K562 (cell line): ENCODE data around the gene AKAP12. TPM values are rescaled to one million over a fixed set of nuclear protein-coding genes. Genes with fewer than 3 reads are reported as not detected.

Source experiments
- ATAC-seq: fragments of 200-7000 bp; cut with Tn5 transposase; 3 replicates; pipeline ENCODE4 v1.9.1; 2020; ENCODE audit warnings: moderate library complexity
- BruUV-seq: library from RNA; stranded (reverse); fragments of 400-500 nt; replicated peaks from 2 replicates; lab custom pipeline; 2021; lab: Mats Ljungman, UMichigan
- CTCF ChIA-PET: fragments of 300-600 bp; formaldehyde crosslinking; extraction: SDS; loops from one replicate; lab custom pipeline; 2021; ENCODE audit warnings: low intra/inter-chr PET ratio; lab: Yijun Ruan, JAX
- POLR2A ChIA-PET: fragments of 300-600, 350-650 bp; sonication (Branson Sonifier 250); formaldehyde crosslinking; extraction: SDS; loops from one replicate; lab custom pipeline; 2021; ENCODE audit warnings: antibody characterized with exemption, inconsistent platforms; lab: Yijun Ruan, JAX
- DNase-seq, 4 experiments: peaks; one replicate each; pipeline versions ENCODE4 v3.0.0 to v3.0.0-alpha.2; 2011 to 2018; ENCODE audit warnings: low spot score in 3 of 4, mixed read lengths in 3 of 4; ENCODE audit errors: extremely low read depth in 1 of 4
- FAIRE-seq: peaks from 2 replicates; lab custom pipeline; 2011; peaks lifted over from hg19 to GRCh38; lab: Jason Lieb, UNC
- H2AFZ ChIP-seq: 2 replicates; pipeline ENCODE4 v1.6.0; 2011; ENCODE audit warnings: low read depth, low read length, control low read depth, inconsistent platforms
- H3K27ac ChIP-seq: fragments of 200-600 bp; 3 replicates; pipeline ENCODE4 v1.8.0; 2011; ENCODE audit warnings: low read depth, mild to moderate bottlenecking, control low read depth, inconsistent platforms, low read length, moderate library complexity, mixed read lengths; ENCODE audit errors: extremely low read depth
- H3K27me3 ChIP-seq, 2 experiments: fragments of 300-600 bp in 1 of 2; 2 replicates in 1 of 2; 3 replicates in 1 of 2; pipeline versions ENCODE4 v1.6.0 to v1.8.0; 2011; ENCODE audit warnings: inconsistent platforms in 2 of 2, low read length in 2 of 2, mild to moderate bottlenecking in 1 of 2, mixed read lengths in 1 of 2, moderate library complexity in 1 of 2; ENCODE audit not compliant: control insufficient read depth in 2 of 2, insufficient read depth in 2 of 2
- H3K36me3 ChIP-seq: fragments of 300-600 bp; 3 replicates; pipeline ENCODE4 v1.8.0; 2011; ENCODE audit warnings: mild to moderate bottlenecking, low read length, inconsistent platforms; ENCODE audit not compliant: control insufficient read depth, insufficient read depth
- H3K4me1 ChIP-seq, 2 experiments: fragments of 200-600 bp in 1 of 2; replicated peaks in 1 of 2; 2 replicates in 1 of 2; 3 replicates in 1 of 2; pipeline versions ENCODE4 v1.5.1 to v1.8.0; 2011; ENCODE audit warnings: inconsistent platforms in 2 of 2, low read length in 2 of 2, mild to moderate bottlenecking in 1 of 2, mixed read lengths in 1 of 2, moderate library complexity in 1 of 2; ENCODE audit not compliant: control insufficient read depth in 2 of 2, insufficient read depth in 2 of 2
- H3K4me2 ChIP-seq: 2 replicates; pipeline ENCODE4 v1.6.1; 2011; ENCODE audit warnings: low read length, control low read depth, inconsistent platforms, mixed read lengths; ENCODE audit not compliant: insufficient read depth
- H3K4me3 ChIP-seq: fragments of 200-600 bp; sonication (generic), shearing (Covaris generic); 2 replicates; pipeline ENCODE4 v1.5.1; 2016; ENCODE audit warnings: control low read depth, inconsistent platforms
- H3K79me2 ChIP-seq: fragments of 200-600 bp; 3 replicates; pipeline ENCODE4 v1.8.0; 2011; ENCODE audit warnings: low read length, inconsistent platforms; ENCODE audit not compliant: control insufficient read depth, insufficient read depth
- H3K9ac ChIP-seq, 2 experiments: 2 replicates each; pipeline versions ENCODE4 v1.6.0 to v1.6.1; 2011; ENCODE audit warnings: low read depth in 2 of 2, low read length in 2 of 2, control low read depth in 1 of 2, inconsistent platforms in 1 of 2, mild to moderate bottlenecking in 1 of 2, mixed read lengths in 1 of 2; ENCODE audit not compliant: insufficient read depth in 1 of 2
- H3K9me1 ChIP-seq: one replicate; pipeline ENCODE4 v1.6.0; 2011; ENCODE audit warnings: inconsistent platforms, mild to moderate bottlenecking, low read length, moderate library complexity; ENCODE audit not compliant: control insufficient read depth, insufficient read depth
- H3K9me3 ChIP-seq: replicated peaks from 2 replicates; pipeline ENCODE4 v1.5.1; 2011; ENCODE audit warnings: low read depth, low read length, inconsistent platforms; ENCODE audit not compliant: control insufficient read depth, insufficient read depth
- H4K20me1 ChIP-seq: replicated peaks from 2 replicates; pipeline ENCODE4 v1.6.1; 2011; ENCODE audit warnings: low read length, inconsistent platforms, mixed read lengths; ENCODE audit not compliant: control insufficient read depth, insufficient read depth
- ARID3B ChIP-seq: fragments of 250-450 bp; sonication (Bioruptor Pico); IDR thresholded peaks from 2 replicates; pipeline ENCODE4 v1.4.0; 2020; ENCODE audit warnings: borderline replicate concordance
- BMI1 ChIP-seq: fragments of 150-350 bp; IDR thresholded peaks from 2 replicates; pipeline ENCODE4 v1.6.1; 2014; ENCODE audit warnings: low read length
- CBX8 ChIP-seq: fragments of 200-600 bp; sonication (generic); IDR thresholded peaks from 2 replicates; pipeline ENCODE4 v1.6.1; 2012; ENCODE audit warnings: borderline replicate concordance, mixed run types, low read depth, mild to moderate bottlenecking, moderate library complexity, mixed read lengths, low read length, control low read depth, inconsistent platforms; ENCODE audit not compliant: poor library complexity, severe bottlenecking; ENCODE audit errors: extremely low read depth
- ELF2 ChIP-seq: fragments of 250-450 bp; sonication (Bioruptor Pico); IDR thresholded peaks from 2 replicates; pipeline ENCODE4 v1.5.0; 2021; ENCODE audit warnings: mild to moderate bottlenecking
- KDM5B ChIP-seq: fragments of 200-600 bp; sonication (generic); IDR thresholded peaks from 2 replicates; pipeline ENCODE4 v1.6.1; 2012; ENCODE audit warnings: low read depth, mild to moderate bottlenecking, moderate library complexity, low read length, control low read depth, inconsistent platforms; ENCODE audit not compliant: insufficient replicate concordance
- NR2F6 ChIP-seq: fragments of 450-650 bp; formaldehyde crosslinking; IDR thresholded peaks from 2 replicates; pipeline ENCODE4 v1.4.0; 2020; ENCODE audit warnings: mild to moderate bottlenecking
- PBX2 ChIP-seq, 2 experiments: IDR thresholded peaks in 1 of 2; conservative IDR thresholded peaks in 1 of 2; 2 replicates each; pipeline ENCODE4 v1.6.1; 2016; ENCODE audit warnings: low read depth in 2 of 2, mild to moderate bottlenecking in 1 of 2, missing compliant biosample characterization in 1 of 2, missing genetic modification characterization in 1 of 2, moderate library complexity in 1 of 2
- U2AF2 ChIP-seq: fragments of 200-400 bp; formaldehyde crosslinking; optimal IDR thresholded peaks from 2 replicates; pipeline ENCODE3; 2017; ENCODE audit warnings: low read depth, mild to moderate bottlenecking, low read length
- ZFP36 ChIP-seq: fragments of 150-350 bp; IDR thresholded peaks from 2 replicates; pipeline ENCODE4 v1.6.1; 2018; ENCODE audit warnings: low read length, low read depth; ENCODE audit not compliant: partially characterized antibody
- ZNF121 ChIP-seq: sonication (generic); formaldehyde crosslinking; conservative IDR thresholded peaks from 2 replicates; pipeline ENCODE4 v1.8.0; 2022; ENCODE audit warnings: missing genetic modification reagents
- ZNF197 ChIP-seq: fragments of 200-800 bp; sonication (Bioruptor generic); IDR thresholded peaks from 2 replicates; pipeline ENCODE4 v1.6.1; 2016; ENCODE audit warnings: low read depth, missing genetic modification characterization, missing compliant biosample characterization
- ZNF384 ChIP-seq: IDR thresholded peaks from 2 replicates; pipeline ENCODE4 v1.6.1; 2012; ENCODE audit warnings: low read depth, low read length, improper control_type of control experiment
- ZNF518B ChIP-seq: fragments of 250-450 bp; sonication (Bioruptor Pico); IDR thresholded peaks from 2 replicates; pipeline ENCODE4 v1.5.0; 2021; ENCODE audit warnings: mild to moderate bottlenecking, moderate library complexity
- ZNF584 ChIP-seq: fragments of 200-800 bp; sonication (Bioruptor generic); IDR thresholded peaks from 2 replicates; pipeline ENCODE4 v1.6.1; 2016; ENCODE audit warnings: low read depth, mild to moderate bottlenecking, missing genetic modification characterization, missing compliant biosample characterization
- WGBS: fragments of 100-300 bp; shearing (Covaris generic); methylation state at CpG from one replicate; pipeline ENCODE4 v1.1.6; 2016; ENCODE audit warnings: low coverage, mixed read lengths; ENCODE audit not compliant: insufficient coverage; ENCODE audit errors: missing lambda C conversion rate; 5-methylcytosine and 5-hydroxymethylcytosine counted together
- in situ Hi-C: fragments of 300-500 bp; cut with MboI; formaldehyde crosslinking; loops from 4 replicates; pipeline ENCODE4 v1.15.0; 2018; ENCODE audit warnings: inconsistent platforms, mixed read lengths
- intact Hi-C: fragments of 100-400 bp; cut with micrococcal nuclease; formaldehyde crosslinking; loops from 2 replicates; pipeline ENCODE4 v1.14.2; 2022
- polyA plus RNA-seq, 8 experiments: library from polyadenylated mRNA; depleted of rRNA in 4 of 8; stranded (reverse) in 5 of 8; unstranded in 3 of 8; fragments of >200 nt; fragmentation: Nextera tagmentation in 2 of 8; fragmentation: Illumina TruSeq in 1 of 8; extraction: Ambion mirVana in 2 of 8; extraction: Trizol in 1 of 8; gene quantifications; 2 replicates each; pipeline versions ENCODE4 v1.2.1 to v1.2.3, GENCODE V29; 2011 to 2014; ENCODE audit warnings: inconsistent platforms in 1 of 8, missing spikeins in 1 of 8
- total RNA-seq, 7 experiments: library from RNA; depleted of rRNA in 6 of 7; stranded (reverse); fragments of >200 nt in 6 of 7; fragmentation: Illumina TruSeq in 2 of 7; extraction: Trizol in 2 of 7; gene quantifications; 2 replicates each; pipeline versions ENCODE4 v1.2.1 to v1.2.3, GENCODE V29; 2011 to 2021; ENCODE audit warnings: low replicate concordance in 1 of 7

The AKAP12 gene
- total and polyA plus RNA-seq, 9 of the 15 experiments (the other 6 are each of a cell fraction or from before 2014, with no cell fraction given), result 0.08 to 2.0 (median 0.62) TPM

- 0 out of 2 replicates have a peak, but pooled peaks cover 4% of the 10 kb centered on the region for H4K20me1 ChIP-seq
- H3K9me1 ChIP-seq, result no peaks in the 10 kb centered on the region
- H3K27me3 ChIP-seq, result peaks cover 46 to 52% of the 10 kb centered on the region in 2 experiments
- in situ Hi-C loops, result no loop called here
- POLR2A ChIA-PET, result no interaction called here
- ATAC-seq (peak; percentile 14; the same call in 1 of the 3 replicates), DNase-seq (no peak), FAIRE-seq (no peak)
- intact Hi-C loops, result no loop called here
- WGBS, result 19% methylated on average over 10 of the region's 10 CpGs
- H3K4me1 ChIP-seq, result peaks cover 0 to 4% of the 10 kb centered on the region in 2 experiments; a peak in 3 of 5 replicates
- no TSS peak for BruUV-seq
- H3K9ac ChIP-seq, result no peak overlapping the region
- CTCF ChIA-PET, result no interaction called here
- H3K4me3 ChIP-seq, result no peak overlapping the region
- no peak overlapping the region for H3K4me2 ChIP-seq
- H3K27ac ChIP-seq, result no peak overlapping the region
- H2AFZ ChIP-seq, result no peak overlapping the region
- H3K36me3 ChIP-seq, result no peaks in the 10 kb centered on the region
- H3K79me2 ChIP-seq, result no peaks in the 10 kb centered on the region
- no peaks in the 10 kb centered on the region for H3K9me3 ChIP-seq
- no peak for TF ChIP-seq ZNF121 (CRISPR knock-in tag)
- peak; percentile 91 for TF ChIP-seq CBX8
- peak; percentile 64 for TF ChIP-seq ZNF384
- TF ChIP-seq KDM5B, result no peak
- no peak for TF ChIP-seq NR2F6 (CRISPR knock-in tag)
- no peak for TF ChIP-seq U2AF2
- TF ChIP-seq ZNF197 (CRISPR knock-in tag), result no peak
- peak; percentile 30 for TF ChIP-seq ZFP36
- no peak for TF ChIP-seq PBX2 (CRISPR knock-in tag; IDR thresholded peaks at IDR 0.05; ENCODE audit: low read depth)
- no peak for TF ChIP-seq PBX2 (tag; conservative IDR thresholded peaks at IDR 0.05; ENCODE audit: low read depth)
- peak; percentile 62 for TF ChIP-seq BMI1
- TF ChIP-seq ARID3B, result no peak
- no peak for TF ChIP-seq ZNF584
- 0 out of 2 replicates have a peak, but pooled peaks have one; percentile 14 for TF ChIP-seq ELF2 (CRISPR knock-in tag)
- no peak for TF ChIP-seq ZNF518B (CRISPR knock-in tag)
These were observed 114.0 kb downstream of the AKAP12 start for GRCh38 chr6:151353795-151354194.
